ENCODE results near the gene OPRM1.

DNA sequence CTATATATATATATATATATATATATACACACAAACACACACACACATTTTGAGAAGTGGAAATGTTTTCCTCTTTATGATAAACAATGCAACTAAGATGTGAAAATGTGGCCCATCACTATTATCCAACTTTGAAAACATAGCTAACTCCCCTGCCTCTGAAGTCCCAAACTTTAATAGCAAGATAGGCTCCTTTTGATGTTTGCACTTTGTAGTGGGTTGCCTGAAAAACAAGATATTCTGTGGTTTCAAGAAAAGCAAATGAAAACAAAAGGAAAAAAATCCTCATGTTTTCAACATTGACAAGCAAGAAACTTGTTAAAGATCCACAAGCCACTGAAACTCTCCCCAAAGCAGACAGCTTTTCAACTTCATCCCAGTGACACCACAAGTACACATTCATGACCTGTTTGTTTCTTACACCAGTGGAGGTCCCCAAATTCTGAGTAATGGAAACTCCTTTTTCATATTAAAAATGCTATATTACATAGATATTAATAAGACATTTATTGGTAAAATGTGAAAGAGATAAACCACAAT is 227.6 kb downstream of the OPRM1 start:
- TF ChIP-seq, protein P1, sequence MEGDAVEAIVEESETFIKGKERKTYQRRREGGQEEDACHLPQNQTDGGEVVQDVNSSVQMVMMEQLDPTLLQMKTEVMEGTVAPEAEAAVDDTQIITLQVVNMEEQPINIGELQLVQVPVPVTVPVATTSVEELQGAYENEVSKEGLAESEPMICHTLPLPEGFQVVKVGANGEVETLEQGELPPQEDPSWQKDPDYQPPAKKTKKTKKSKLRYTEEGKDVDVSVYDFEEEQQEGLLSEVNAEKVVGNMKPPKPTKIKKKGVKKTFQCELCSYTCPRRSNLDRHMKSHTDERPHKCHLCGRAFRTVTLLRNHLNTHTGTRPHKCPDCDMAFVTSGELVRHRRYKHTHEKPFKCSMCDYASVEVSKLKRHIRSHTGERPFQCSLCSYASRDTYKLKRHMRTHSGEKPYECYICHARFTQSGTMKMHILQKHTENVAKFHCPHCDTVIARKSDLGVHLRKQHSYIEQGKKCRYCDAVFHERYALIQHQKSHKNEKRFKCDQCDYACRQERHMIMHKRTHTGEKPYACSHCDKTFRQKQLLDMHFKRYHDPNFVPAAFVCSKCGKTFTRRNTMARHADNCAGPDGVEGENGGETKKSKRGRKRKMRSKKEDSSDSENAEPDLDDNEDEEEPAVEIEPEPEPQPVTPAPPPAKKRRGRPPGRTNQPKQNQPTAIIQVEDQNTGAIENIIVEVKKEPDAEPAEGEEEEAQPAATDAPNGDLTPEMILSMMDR (IDR thresholded peaks at IDR 0.05; ENCODE audit: insufficient read depth, low read length) = no peak
- no peak for TF ChIP-seq POLR2AphosphoS5 (IDR thresholded peaks at IDR 0.05; ENCODE audit: low read depth)
- no peak for TF ChIP-seq GABPA (IDR thresholded peaks at IDR 0.05; ENCODE audit: low read depth)
- no peak for TF ChIP-seq SPI1 (IDR thresholded peaks at IDR 0.05; ENCODE audit: borderline replicate concordance, low read depth)

Data from HL-60 (cell line).